HepG2 (cell line): ENCODE results near the gene FN1. TPM values are rescaled to one million over a fixed set of nuclear protein-coding genes. Genes with fewer than 3 reads are reported as not detected.
A peak's percentile ranks its signal among the peaks of the same experiment; 100 is the strongest.

ENCODE experiments used
- ATAC-seq: fragments of 200-7000 bp; cut with Tn5 transposase; 3 replicates; pipeline ENCODE4 v1.9.1; 2020; ENCODE audit warnings: mild to moderate bottlenecking, moderate library complexity
- BruUV-seq: library from RNA; stranded (reverse); fragments of 400-500 nt; replicated peaks from 2 replicates; lab custom pipeline; 2021; lab: Mats Ljungman, UMichigan
- CTCF ChIA-PET: fragments of 300-600 bp; formaldehyde crosslinking; extraction: SDS; loops from one replicate; lab custom pipeline; 2021; ENCODE audit warnings: low total read pairs, inconsistent platforms, low intra/inter-chr PET ratio; lab: Yijun Ruan, JAX
- POLR2A ChIA-PET: fragments of 350-600 bp; sonication (Branson Sonifier 250); formaldehyde crosslinking; loops from one replicate; lab custom pipeline; 2020; ENCODE audit warnings: antibody characterized with exemption, inconsistent platforms; lab: Yijun Ruan, JAX
- DNase-seq: peaks from one replicate; pipeline ENCODE4 v3.0.0-alpha.2; 2015; ENCODE audit warnings: low spot score
- FAIRE-seq: peaks from 3 replicates; lab custom pipeline; 2011; peaks lifted over from hg19 to GRCh38; lab: Jason Lieb, UNC
- H2AFZ ChIP-seq: one replicate; pipeline ENCODE4 v1.6.1; 2011; ENCODE audit warnings: low read length, inconsistent platforms
- H3K27ac ChIP-seq: fragments of 300-600 bp; 3 replicates; pipeline ENCODE4 v1.8.0; 2011; ENCODE audit warnings: mixed run types, mild to moderate bottlenecking, mixed read lengths, low read length, inconsistent platforms; ENCODE audit not compliant: insufficient read depth; ENCODE audit errors: extremely low read length
- H3K27me3 ChIP-seq, 2 experiments: fragments of 200-600 bp in 1 of 2; 2 replicates in 1 of 2; 3 replicates in 1 of 2; pipeline versions ENCODE4 v1.6.0 to v1.8.0; 2011; ENCODE audit warnings: low read length in 2 of 2, mild to moderate bottlenecking in 2 of 2, moderate library complexity in 2 of 2, inconsistent platforms in 1 of 2; ENCODE audit not compliant: insufficient read depth in 2 of 2, control insufficient read depth in 1 of 2
- H3K36me3 ChIP-seq, 2 experiments: fragments of 200-600 bp in 1 of 2; replicated peaks in 1 of 2; 2 replicates in 1 of 2; 3 replicates in 1 of 2; pipeline versions ENCODE4 v1.5.1 to v1.8.0; 2011; ENCODE audit warnings: low read length in 2 of 2, inconsistent platforms in 1 of 2; ENCODE audit not compliant: insufficient read depth in 2 of 2, control insufficient read depth in 1 of 2
- H3K4me1 ChIP-seq: 2 replicates; pipeline ENCODE4 v1.5.1; 2012; ENCODE audit warnings: low read length, inconsistent platforms; ENCODE audit not compliant: insufficient read depth
- H3K4me2 ChIP-seq: 2 replicates; pipeline ENCODE4 v1.6.0; 2011; ENCODE audit warnings: low read depth, low read length, inconsistent platforms
- H3K4me3 ChIP-seq, 3 experiments: fragments of 200-600 bp in 1 of 3; sonication (generic), shearing (Covaris generic) in 1 of 3; replicated peaks in 1 of 3; 2 replicates each; pipeline ENCODE4 v1.5.1; 2011 to 2016; ENCODE audit warnings: low read length in 3 of 3, inconsistent platforms in 2 of 3, low read depth in 2 of 3, mild to moderate bottlenecking in 2 of 3, control low read depth in 1 of 3, mixed read lengths in 1 of 3; ENCODE audit not compliant: insufficient read depth in 1 of 3
- H3K79me2 ChIP-seq: one replicate; pipeline ENCODE4 v1.6.1; 2011; ENCODE audit warnings: low read length, inconsistent platforms; ENCODE audit not compliant: insufficient read depth
- H3K9ac ChIP-seq: 2 replicates; pipeline ENCODE4 v1.6.0; 2011; ENCODE audit warnings: mild to moderate bottlenecking, low read depth, low read length, inconsistent platforms; ENCODE audit not compliant: insufficient read depth
- H3K9me3 ChIP-seq: 2 replicates; pipeline ENCODE4 v1.5.1; 2012; ENCODE audit warnings: mild to moderate bottlenecking, low read length
- H4K20me1 ChIP-seq: 2 replicates; pipeline ENCODE4 v1.6.0; 2011; ENCODE audit warnings: inconsistent platforms, mild to moderate bottlenecking, low read length, moderate library complexity; ENCODE audit not compliant: insufficient read depth
- BATF2 ChIP-seq: sonication (generic); formaldehyde crosslinking; IDR thresholded peaks from 2 replicates; pipeline ENCODE4 v1.8.0; 2022; ENCODE audit warnings: mild to moderate bottlenecking, missing genetic modification reagents, moderate library complexity
- CREM ChIP-seq, 2 experiments: sonication (generic) in 1 of 2; formaldehyde crosslinking in 1 of 2; IDR thresholded peaks; 2 replicates each; pipeline versions ENCODE4 v1.4.0 to v1.6.1; 2016 to 2020; ENCODE audit warnings: antibody characterized with exemption in 1 of 2, mild to moderate bottlenecking in 1 of 2, missing genetic modification reagents in 1 of 2
- DNMT3B ChIP-seq: conservative IDR thresholded peaks from 2 replicates; pipeline ENCODE4 v1.6.1; 2016; ENCODE audit warnings: missing biosample characterization, control low read depth
- NFATC3 ChIP-seq: sonication (generic); formaldehyde crosslinking; IDR thresholded peaks from 2 replicates; pipeline ENCODE4 v1.5.1; 2020; ENCODE audit warnings: mild to moderate bottlenecking, missing genetic modification reagents
- POGZ ChIP-seq: sonication (generic); formaldehyde crosslinking; IDR thresholded peaks from 2 replicates; pipeline ENCODE4 v1.4.0; 2020; ENCODE audit warnings: mild to moderate bottlenecking, missing genetic modification reagents
- RFXANK ChIP-seq: IDR thresholded peaks from 2 replicates; pipeline ENCODE4 v1.6.1; 2016
- SMYD3 ChIP-seq: sonication (generic); formaldehyde crosslinking; IDR thresholded peaks from 2 replicates; pipeline ENCODE4 v1.8.1; 2023; ENCODE audit warnings: mild to moderate bottlenecking, missing genetic modification reagents
- SP4 ChIP-seq: sonication (generic); formaldehyde crosslinking; IDR thresholded peaks from 2 replicates; pipeline ENCODE4 v1.8.1; 2023; ENCODE audit warnings: mild to moderate bottlenecking, missing genetic modification reagents
- TCF12 ChIP-seq, 2 experiments: fragments of 450-650 bp in 1 of 2; sonication (generic) in 1 of 2; formaldehyde crosslinking in 1 of 2; IDR thresholded peaks; 2 replicates each; pipeline versions ENCODE4 v1.6.1 to v1.8.0; 2017 to 2022; ENCODE audit warnings: antibody characterized with exemption in 1 of 2, mild to moderate bottlenecking in 1 of 2, missing genetic modification reagents in 1 of 2, moderate library complexity in 1 of 2
- THAP9 ChIP-seq: sonication (generic); formaldehyde crosslinking; IDR thresholded peaks from 2 replicates; pipeline ENCODE4; 2020; ENCODE audit warnings: missing genetic modification reagents, mild to moderate bottlenecking, borderline replicate concordance
- ZFP82 ChIP-seq: sonication (generic); formaldehyde crosslinking; IDR thresholded peaks from 2 replicates; pipeline ENCODE4 v1.5.1; 2020; ENCODE audit warnings: mild to moderate bottlenecking, missing genetic modification reagents, borderline replicate concordance
- ZNF224 ChIP-seq: sonication (generic); formaldehyde crosslinking; IDR thresholded peaks from 2 replicates; pipeline ENCODE4 v1.5.0; 2020; ENCODE audit warnings: mild to moderate bottlenecking, missing genetic modification reagents
- ZNF256 ChIP-seq: sonication (generic); formaldehyde crosslinking; conservative IDR thresholded peaks from 2 replicates; pipeline ENCODE4 v1.4.0; 2020; ENCODE audit warnings: missing genetic modification reagents
- ZNF33A ChIP-seq: sonication (generic); formaldehyde crosslinking; IDR thresholded peaks from 2 replicates; pipeline ENCODE4 v1.5.1; 2020; ENCODE audit warnings: missing genetic modification reagents, mild to moderate bottlenecking, moderate library complexity, borderline replicate concordance
- ZNF354B ChIP-seq: sonication (generic); formaldehyde crosslinking; IDR thresholded peaks from 2 replicates; pipeline ENCODE4 v1.8.0; 2022; ENCODE audit warnings: mild to moderate bottlenecking, missing genetic modification reagents
- ZNF451 ChIP-seq: sonication (generic); formaldehyde crosslinking; IDR thresholded peaks from 2 replicates; pipeline ENCODE4 v1.5.0; 2020; ENCODE audit warnings: mild to moderate bottlenecking, missing genetic modification reagents
- ZNF570 ChIP-seq: sonication (generic); formaldehyde crosslinking; IDR thresholded peaks from 2 replicates; pipeline ENCODE4 v1.4.0; 2020; ENCODE audit warnings: mild to moderate bottlenecking, missing genetic modification reagents, borderline replicate concordance
- ZNF7 ChIP-seq: IDR thresholded peaks from 2 replicates; pipeline ENCODE4 v1.6.1; 2016; ENCODE audit warnings: missing biosample characterization, missing genetic modification reagents
- ZNF788 ChIP-seq: sonication (generic); formaldehyde crosslinking; IDR thresholded peaks from 2 replicates; pipeline ENCODE4 v1.5.0; 2020; ENCODE audit warnings: mild to moderate bottlenecking, missing genetic modification reagents, borderline replicate concordance
- WGBS: methylation state at CpG from one replicate; pipeline ENCODE4 v1.1.6; 2017; ENCODE audit warnings: low lambda C conversion rate; 5-methylcytosine and 5-hydroxymethylcytosine counted together
- in situ Hi-C: cut with HindIII; loops from 2 replicates; pipeline ENCODE4 v1.10.0; 2017; ENCODE audit warnings: low pct_unique_long_range_greater_than_20kb; ENCODE audit not compliant: extremely low pct_ligation_motif_present
- intact Hi-C: fragments of 100-400 bp; cut with micrococcal nuclease; formaldehyde crosslinking; loops from one replicate; pipeline ENCODE4 v1.10.0; 2022; ENCODE audit not compliant: unreplicated experiment
- polyA plus RNA-seq, 8 experiments: library from polyadenylated mRNA; depleted of rRNA in 3 of 8; stranded (reverse) in 7 of 8; unstranded in 1 of 8; fragments of >200 nt; fragmentation: Illumina TruSeq in 4 of 8; extraction: Trizol in 4 of 8; gene quantifications; 2 replicates each; pipeline versions ENCODE4 v1.2.1 to v1.2.3, GENCODE V29; 2011 to 2016; ENCODE audit warnings: low read depth in 4 of 8, missing spikeins in 1 of 8, mixed read lengths in 1 of 8; ENCODE audit not compliant: insufficient read depth in 1 of 8
- total RNA-seq, 5 experiments: library from RNA; depleted of rRNA; stranded (reverse); fragments of >200 nt; fragmentation: Illumina TruSeq; extraction: Trizol; gene quantifications; 2 replicates each; pipeline ENCODE4 v1.2.3, GENCODE V29; 2016; ENCODE audit warnings: low read depth in 1 of 5

The FN1 gene
- total and polyA plus RNA-seq, 2 of the 13 experiments (the other 11 are each of a cell fraction or from before 2014, with no cell fraction given): 1,847 to 6,471 TPM

GRCh38 chr2:215442401-215442787 is 6.5 kb upstream of the FN1 start (continued):
- no peak for TF ChIP-seq ZNF33A (CRISPR knock-in tag)
- TF ChIP-seq BATF2 (CRISPR knock-in tag): no peak
- TF ChIP-seq TCF12 (IDR thresholded peaks at IDR 0.05): no peak
- TF ChIP-seq TCF12 (CRISPR knock-in tag; IDR thresholded peaks at IDR 0.05): no peak
- TF ChIP-seq SP4 (CRISPR knock-in tag): 0 out of 2 replicates have a peak, but pooled peaks have one; percentile 24

- no peaks in the 10 kb centered on the region for H3K36me3 ChIP-seq
- H3K9ac ChIP-seq: peak overlapping the region; percentile 45
- H3K79me2 ChIP-seq: no peaks in the 10 kb centered on the region
- POLR2A ChIA-PET: interaction anchor here (0.7 to 0.9 kb wide), 2 partner anchors 9 to 22 kb away, joined by 4 read pairs; no protein-coding TSS in a partner anchor
- H3K9me3 ChIP-seq: no peaks in the 10 kb centered on the region
- 74% methylated on average over 6 of the region's 6 CpGs for WGBS
- BruUV-seq: no TSS peak
- ATAC-seq (peak; percentile 59), FAIRE-seq (no peak), DNase-seq (no peak)
- no peaks in the 10 kb centered on the region for H4K20me1 ChIP-seq
- H3K4me1 ChIP-seq: peaks cover 59% of the 10 kb centered on the region
- in situ Hi-C loops (no loop called here), intact Hi-C loops (loop anchor here (1.0 kb wide), 1 partner anchor 178 kb away; no protein-coding TSS in a partner anchor)
- H3K27ac ChIP-seq: peak overlapping the region; percentile 47
- H3K27me3 ChIP-seq: no peaks in the 10 kb centered on the region
- peak overlapping the region; percentile 77 for H2AFZ ChIP-seq
- CTCF ChIA-PET: interaction anchor here (0.6 kb wide), 1 partner anchor 239 kb away, joined by 3 read pairs; no protein-coding TSS in a partner anchor
- H3K4me2 ChIP-seq: peak overlapping the region; percentile 63
- peak overlapping the region in 1 of 3 experiments; percentile 34; a peak in 1 of 6 replicates for H3K4me3 ChIP-seq
- no peak for TF ChIP-seq CREM (IDR thresholded peaks at IDR 0.05)
- TF ChIP-seq CREM (CRISPR knock-in tag; IDR thresholded peaks at IDR 0.05): no peak
- TF ChIP-seq RFXANK: no peak
- 0 out of 2 replicates have a peak, but pooled peaks have one; percentile 53 for TF ChIP-seq ZNF354B (CRISPR knock-in tag)
- TF ChIP-seq ZNF256: no peak
- no peak for TF ChIP-seq DNMT3B (CRISPR knock-in tag)
- peak; percentile 8; the same call in 1 of the 2 replicates for TF ChIP-seq POGZ (CRISPR knock-in tag)
- TF ChIP-seq THAP9 (CRISPR knock-in tag): no peak
- TF ChIP-seq ZFP82 (CRISPR knock-in tag): no peak
- no peak for TF ChIP-seq ZNF570 (CRISPR knock-in tag)
- TF ChIP-seq NFATC3 (CRISPR knock-in tag): 0 out of 2 replicates have a peak, but pooled peaks have one; percentile 17
- no peak for TF ChIP-seq ZNF451 (CRISPR knock-in tag)
- TF ChIP-seq ZNF788 (CRISPR knock-in tag): no peak
- no peak for TF ChIP-seq ZNF7 (CRISPR knock-in tag)
- TF ChIP-seq ZNF224 (CRISPR knock-in tag): no peak
- 0 out of 2 replicates have a peak, but pooled peaks have one; percentile 45 for TF ChIP-seq SMYD3 (CRISPR knock-in tag)
These were observed 5.9 kb upstream of the FN1 start for GRCh38 chr2:215441560-215442400.
